ENCODE results near the gene ABHD8.

- TF ChIP-seq CTCF (IDR thresholded peaks at IDR 0.05) = no peak
- no peak for TF ChIP-seq POLR2A (IDR thresholded peaks at IDR 0.05)
Observed at GRCh38 chr19:17275441-17276175, 27.6 kb downstream of the ABHD8 start.

Measured in heart left ventricle (tissue), 13 donors.